ENCODE results near the gene KLHL21. TPM values are rescaled to one million over a fixed set of nuclear protein-coding genes. Genes with fewer than 3 reads are reported as not detected.

KLHL21 gene
- total RNA-seq, 1 experiment from 2014 or later, result 17.6 TPM

DNA sequence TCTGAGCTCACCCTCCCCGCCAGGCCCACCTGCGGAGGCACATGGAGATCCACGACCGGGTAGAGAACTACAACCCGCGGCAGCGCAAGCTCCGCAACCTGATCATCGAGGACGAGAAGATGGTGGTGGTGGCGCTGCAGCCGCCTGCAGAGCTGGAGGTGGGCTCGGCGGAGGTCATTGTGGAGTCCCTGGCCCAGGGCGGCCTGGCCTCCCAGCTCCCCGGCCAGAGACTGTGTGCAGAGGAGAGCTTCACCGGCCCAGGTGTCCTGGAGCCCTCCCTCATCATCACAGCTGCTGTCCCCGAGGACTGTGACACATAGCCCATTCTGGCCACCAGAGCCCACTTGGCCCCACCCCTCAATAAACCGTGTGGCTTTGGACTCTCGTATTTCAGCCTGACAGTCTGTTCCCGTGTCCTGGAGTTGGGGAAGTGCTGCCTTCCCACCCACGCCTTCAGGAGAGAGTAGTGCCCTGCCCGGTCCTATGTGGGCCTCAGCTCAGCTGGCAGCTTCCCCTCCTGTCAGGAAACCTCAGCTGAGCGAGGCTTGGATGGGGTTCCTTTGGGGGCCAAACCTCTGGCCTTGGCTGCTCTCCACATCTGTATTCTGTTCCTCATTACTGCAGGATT is 13.7 kb downstream of the KLHL21 start (continued):
- TF ChIP-seq, protein P1, sequence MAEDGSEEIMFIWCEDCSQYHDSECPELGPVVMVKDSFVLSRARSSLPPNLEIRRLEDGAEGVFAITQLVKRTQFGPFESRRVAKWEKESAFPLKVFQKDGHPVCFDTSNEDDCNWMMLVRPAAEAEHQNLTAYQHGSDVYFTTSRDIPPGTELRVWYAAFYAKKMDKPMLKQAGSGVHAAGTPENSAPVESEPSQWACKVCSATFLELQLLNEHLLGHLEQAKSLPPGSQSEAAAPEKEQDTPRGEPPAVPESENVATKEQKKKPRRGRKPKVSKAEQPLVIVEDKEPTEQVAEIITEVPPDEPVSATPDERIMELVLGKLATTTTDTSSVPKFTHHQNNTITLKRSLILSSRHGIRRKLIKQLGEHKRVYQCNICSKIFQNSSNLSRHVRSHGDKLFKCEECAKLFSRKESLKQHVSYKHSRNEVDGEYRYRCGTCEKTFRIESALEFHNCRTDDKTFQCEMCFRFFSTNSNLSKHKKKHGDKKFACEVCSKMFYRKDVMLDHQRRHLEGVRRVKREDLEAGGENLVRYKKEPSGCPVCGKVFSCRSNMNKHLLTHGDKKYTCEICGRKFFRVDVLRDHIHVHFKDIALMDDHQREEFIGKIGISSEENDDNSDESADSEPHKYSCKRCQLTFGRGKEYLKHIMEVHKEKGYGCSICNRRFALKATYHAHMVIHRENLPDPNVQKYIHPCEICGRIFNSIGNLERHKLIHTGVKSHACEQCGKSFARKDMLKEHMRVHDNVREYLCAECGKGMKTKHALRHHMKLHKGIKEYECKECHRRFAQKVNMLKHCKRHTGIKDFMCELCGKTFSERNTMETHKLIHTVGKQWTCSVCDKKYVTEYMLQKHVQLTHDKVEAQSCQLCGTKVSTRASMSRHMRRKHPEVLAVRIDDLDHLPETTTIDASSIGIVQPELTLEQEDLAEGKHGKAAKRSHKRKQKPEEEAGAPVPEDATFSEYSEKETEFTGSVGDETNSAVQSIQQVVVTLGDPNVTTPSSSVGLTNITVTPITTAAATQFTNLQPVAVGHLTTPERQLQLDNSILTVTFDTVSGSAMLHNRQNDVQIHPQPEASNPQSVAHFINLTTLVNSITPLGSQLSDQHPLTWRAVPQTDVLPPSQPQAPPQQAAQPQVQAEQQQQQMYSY (CRISPR knock-in tag; IDR thresholded peaks at IDR 0.05), result no peak
- TF ChIP-seq OVOL2 (CRISPR knock-in tag; IDR thresholded peaks at IDR 0.05; ENCODE audit: borderline replicate concordance) (no peak), CREM (CRISPR knock-in tag; IDR thresholded peaks at IDR 0.05) (no peak)
- TF ChIP-seq, protein P2, sequence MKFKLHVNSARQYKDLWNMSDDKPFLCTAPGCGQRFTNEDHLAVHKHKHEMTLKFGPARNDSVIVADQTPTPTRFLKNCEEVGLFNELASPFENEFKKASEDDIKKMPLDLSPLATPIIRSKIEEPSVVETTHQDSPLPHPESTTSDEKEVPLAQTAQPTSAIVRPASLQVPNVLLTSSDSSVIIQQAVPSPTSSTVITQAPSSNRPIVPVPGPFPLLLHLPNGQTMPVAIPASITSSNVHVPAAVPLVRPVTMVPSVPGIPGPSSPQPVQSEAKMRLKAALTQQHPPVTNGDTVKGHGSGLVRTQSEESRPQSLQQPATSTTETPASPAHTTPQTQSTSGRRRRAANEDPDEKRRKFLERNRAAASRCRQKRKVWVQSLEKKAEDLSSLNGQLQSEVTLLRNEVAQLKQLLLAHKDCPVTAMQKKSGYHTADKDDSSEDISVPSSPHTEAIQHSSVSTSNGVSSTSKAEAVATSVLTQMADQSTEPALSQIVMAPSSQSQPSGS (CRISPR knock-in tag; IDR thresholded peaks at IDR 0.05; ENCODE audit: borderline replicate concordance, low read depth), result no peak
- TF ChIP-seq, protein P3, sequence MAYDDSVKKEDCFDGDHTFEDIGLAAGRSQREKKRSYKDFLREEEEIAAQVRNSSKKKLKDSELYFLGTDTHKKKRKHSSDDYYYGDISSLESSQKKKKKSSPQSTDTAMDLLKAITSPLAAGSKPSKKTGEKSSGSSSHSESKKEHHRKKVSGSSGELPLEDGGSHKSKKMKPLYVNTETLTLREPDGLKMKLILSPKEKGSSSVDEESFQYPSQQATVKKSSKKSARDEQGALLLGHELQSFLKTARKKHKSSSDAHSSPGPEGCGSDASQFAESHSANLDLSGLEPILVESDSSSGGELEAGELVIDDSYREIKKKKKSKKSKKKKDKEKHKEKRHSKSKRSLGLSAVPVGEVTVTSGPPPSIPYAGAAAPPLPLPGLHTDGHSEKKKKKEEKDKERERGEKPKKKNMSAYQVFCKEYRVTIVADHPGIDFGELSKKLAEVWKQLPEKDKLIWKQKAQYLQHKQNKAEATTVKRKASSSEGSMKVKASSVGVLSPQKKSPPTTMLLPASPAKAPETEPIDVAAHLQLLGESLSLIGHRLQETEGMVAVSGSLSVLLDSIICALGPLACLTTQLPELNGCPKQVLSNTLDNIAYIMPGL (CRISPR knock-in tag; IDR thresholded peaks at IDR 0.05), result no peak
- TF ChIP-seq, protein P4, sequence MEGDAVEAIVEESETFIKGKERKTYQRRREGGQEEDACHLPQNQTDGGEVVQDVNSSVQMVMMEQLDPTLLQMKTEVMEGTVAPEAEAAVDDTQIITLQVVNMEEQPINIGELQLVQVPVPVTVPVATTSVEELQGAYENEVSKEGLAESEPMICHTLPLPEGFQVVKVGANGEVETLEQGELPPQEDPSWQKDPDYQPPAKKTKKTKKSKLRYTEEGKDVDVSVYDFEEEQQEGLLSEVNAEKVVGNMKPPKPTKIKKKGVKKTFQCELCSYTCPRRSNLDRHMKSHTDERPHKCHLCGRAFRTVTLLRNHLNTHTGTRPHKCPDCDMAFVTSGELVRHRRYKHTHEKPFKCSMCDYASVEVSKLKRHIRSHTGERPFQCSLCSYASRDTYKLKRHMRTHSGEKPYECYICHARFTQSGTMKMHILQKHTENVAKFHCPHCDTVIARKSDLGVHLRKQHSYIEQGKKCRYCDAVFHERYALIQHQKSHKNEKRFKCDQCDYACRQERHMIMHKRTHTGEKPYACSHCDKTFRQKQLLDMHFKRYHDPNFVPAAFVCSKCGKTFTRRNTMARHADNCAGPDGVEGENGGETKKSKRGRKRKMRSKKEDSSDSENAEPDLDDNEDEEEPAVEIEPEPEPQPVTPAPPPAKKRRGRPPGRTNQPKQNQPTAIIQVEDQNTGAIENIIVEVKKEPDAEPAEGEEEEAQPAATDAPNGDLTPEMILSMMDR (IDR thresholded peaks at IDR 0.05), result no peak

DNA sequence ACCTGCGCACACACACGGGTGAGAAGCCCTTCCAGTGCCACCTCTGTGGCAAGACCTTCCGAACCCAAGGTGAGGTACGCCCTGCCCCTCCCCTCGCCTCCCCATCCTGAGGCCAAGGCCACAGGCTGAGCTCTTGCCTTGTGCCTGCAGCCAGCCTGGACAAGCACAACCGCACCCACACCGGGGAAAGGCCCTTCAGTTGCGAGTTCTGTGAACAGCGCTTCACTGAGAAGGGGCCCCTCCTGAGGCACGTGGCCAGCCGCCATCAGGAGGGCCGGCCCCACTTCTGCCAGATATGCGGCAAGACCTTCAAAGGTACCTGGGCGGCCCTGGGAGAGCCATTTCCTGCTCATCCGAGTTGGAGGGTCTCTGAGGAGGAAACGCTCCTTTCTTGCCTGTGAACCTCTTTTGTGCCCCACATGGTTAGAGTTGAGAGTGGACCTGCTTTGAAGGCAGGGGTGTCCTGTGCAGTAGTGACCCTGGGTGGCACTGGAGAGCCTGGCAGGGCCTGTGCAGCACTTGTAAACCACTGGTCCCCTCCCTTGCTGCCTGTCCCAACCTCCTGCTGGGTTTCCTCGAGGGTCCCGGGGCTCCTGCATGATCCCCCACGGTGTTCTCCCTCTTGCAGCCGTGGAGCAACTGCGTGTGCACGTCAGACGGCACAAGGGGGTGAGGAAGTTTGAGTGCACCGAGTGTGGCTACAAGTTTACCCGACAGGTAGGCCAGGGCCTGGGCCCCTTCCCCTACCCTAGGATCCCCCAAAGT is 14.4 kb downstream of the KLHL21 start:
- ChIA-PET POLR2A (interaction anchor here (0.9 kb wide), 1 partner anchor 8 kb away, joined by 3 read pairs; no protein-coding TSS in a partner anchor), CTCF (interaction anchor here (0.8 to 1.5 kb wide), 4 partner anchors 9 to 58 kb away, joined by 3 to 4 read pairs (median 3); partner anchors contain the start of gene ZBTB48)
- Mint-ChIP-seq H3K27ac (no peak overlapping the region), H3K27me3 (ENCODE audit: low read depth) (no peaks in the 10 kb centered on the region), H3K4me3 (no peak overlapping the region), H3K4me1 (peaks cover 3% of the 10 kb centered on the region; the same call in 1 of the 2 replicates), H3K36me3 (peaks cover 6% of the 10 kb centered on the region; the same call in 1 of the 2 replicates), H3K9me3 (no peaks in the 10 kb centered on the region)
- TF ChIP-seq, protein P5, sequence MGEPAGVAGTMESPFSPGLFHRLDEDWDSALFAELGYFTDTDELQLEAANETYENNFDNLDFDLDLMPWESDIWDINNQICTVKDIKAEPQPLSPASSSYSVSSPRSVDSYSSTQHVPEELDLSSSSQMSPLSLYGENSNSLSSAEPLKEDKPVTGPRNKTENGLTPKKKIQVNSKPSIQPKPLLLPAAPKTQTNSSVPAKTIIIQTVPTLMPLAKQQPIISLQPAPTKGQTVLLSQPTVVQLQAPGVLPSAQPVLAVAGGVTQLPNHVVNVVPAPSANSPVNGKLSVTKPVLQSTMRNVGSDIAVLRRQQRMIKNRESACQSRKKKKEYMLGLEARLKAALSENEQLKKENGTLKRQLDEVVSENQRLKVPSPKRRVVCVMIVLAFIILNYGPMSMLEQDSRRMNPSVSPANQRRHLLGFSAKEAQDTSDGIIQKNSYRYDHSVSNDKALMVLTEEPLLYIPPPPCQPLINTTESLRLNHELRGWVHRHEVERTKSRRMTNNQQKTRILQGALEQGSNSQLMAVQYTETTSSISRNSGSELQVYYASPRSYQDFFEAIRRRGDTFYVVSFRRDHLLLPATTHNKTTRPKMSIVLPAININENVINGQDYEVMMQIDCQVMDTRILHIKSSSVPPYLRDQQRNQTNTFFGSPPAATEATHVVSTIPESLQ (CRISPR knock-in tag; IDR thresholded peaks at IDR 0.05), result no peak
- TF ChIP-seq GABPB1 (CRISPR knock-in tag; IDR thresholded peaks at IDR 0.05) (no peak), FOXP1 (CRISPR knock-in tag; IDR thresholded peaks at IDR 0.05; ENCODE audit: borderline replicate concordance) (no peak), ZNF232 (CRISPR knock-in tag; IDR thresholded peaks at IDR 0.05) (no peak), NR2C2 (CRISPR knock-in tag; IDR thresholded peaks at IDR 0.05) (no peak), SMAD4 (CRISPR knock-in tag; IDR thresholded peaks at IDR 0.05) (no peak), ESRRA (CRISPR knock-in tag; IDR thresholded peaks at IDR 0.05; ENCODE audit: borderline replicate concordance) (no peak), PRRX2 (CRISPR knock-in tag; IDR thresholded peaks at IDR 0.05) (no peak)
- TF ChIP-seq, protein P6, sequence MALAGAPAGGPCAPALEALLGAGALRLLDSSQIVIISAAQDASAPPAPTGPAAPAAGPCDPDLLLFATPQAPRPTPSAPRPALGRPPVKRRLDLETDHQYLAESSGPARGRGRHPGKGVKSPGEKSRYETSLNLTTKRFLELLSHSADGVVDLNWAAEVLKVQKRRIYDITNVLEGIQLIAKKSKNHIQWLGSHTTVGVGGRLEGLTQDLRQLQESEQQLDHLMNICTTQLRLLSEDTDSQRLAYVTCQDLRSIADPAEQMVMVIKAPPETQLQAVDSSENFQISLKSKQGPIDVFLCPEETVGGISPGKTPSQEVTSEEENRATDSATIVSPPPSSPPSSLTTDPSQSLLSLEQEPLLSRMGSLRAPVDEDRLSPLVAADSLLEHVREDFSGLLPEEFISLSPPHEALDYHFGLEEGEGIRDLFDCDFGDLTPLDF (CRISPR knock-in tag; IDR thresholded peaks at IDR 0.05), result no peak
- TF ChIP-seq, protein P7, sequence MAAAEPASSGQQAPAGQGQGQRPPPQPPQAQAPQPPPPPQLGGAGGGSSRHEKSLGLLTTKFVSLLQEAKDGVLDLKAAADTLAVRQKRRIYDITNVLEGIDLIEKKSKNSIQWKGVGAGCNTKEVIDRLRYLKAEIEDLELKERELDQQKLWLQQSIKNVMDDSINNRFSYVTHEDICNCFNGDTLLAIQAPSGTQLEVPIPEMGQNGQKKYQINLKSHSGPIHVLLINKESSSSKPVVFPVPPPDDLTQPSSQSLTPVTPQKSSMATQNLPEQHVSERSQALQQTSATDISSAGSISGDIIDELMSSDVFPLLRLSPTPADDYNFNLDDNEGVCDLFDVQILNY (CRISPR knock-in tag; IDR thresholded peaks at IDR 0.05), result no peak
- DNase-seq (ENCODE audit: low spot score), result no peak
- no peak for ATAC-seq

All from WTC11 (cell line).